GM10266 (cell line): ENCODE results near the gene PKNOX2.

Experiments
- DNase-seq: peaks from one replicate; pipeline ENCODE4 v3.0.0; 2012; ENCODE audit errors: extremely low spot score
- CTCF ChIP-seq: IDR thresholded peaks from 2 replicates; pipeline ENCODE4 v1.5.1; 2012; ENCODE audit warnings: mild to moderate bottlenecking, low read depth; ENCODE audit not compliant: control insufficient read depth, insufficient read depth; ENCODE audit errors: missing control alignments

PKNOX2 gene

DNA sequence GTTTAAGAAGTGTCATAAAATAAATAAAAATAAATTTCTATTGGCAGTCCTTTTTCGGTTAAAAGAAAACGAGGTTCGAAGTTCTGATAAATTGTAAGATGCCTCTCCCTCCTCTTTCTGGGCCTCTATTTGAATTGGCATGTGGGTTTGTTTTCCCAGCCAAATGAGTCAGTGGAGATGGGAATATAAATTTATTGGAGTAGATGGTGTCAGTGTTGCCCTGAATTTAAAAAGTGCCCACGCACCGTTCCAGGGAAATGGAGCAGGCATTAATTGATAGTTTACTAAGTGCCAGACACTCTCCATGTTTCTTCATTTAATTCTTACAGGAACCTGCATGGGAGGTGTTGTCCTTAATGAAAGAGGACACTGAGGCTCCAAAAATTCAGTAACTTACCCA is 212.3 kb downstream of the PKNOX2 start:
- DNase-seq: no peak
- TF ChIP-seq CTCF: no peak

DNA sequence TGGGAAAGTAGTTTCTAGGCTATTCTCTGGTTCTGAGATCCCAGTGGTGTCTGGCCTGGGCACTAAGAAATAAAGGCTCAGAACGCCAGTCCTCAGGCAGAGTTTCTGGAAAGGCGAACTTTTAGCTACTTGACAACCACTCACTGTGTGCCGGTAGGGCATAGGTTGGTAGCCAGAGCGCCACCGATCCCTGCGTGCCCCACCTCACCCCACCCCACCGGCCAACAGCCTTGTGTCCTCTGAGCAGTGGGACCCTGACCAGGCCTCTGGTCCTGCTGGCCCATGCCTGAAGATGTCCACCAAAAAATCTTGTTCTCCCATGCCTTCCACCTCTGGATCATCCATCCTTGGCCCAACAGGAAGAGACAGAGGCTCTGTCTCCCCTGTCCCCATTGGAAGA is 213.5 kb downstream of the PKNOX2 start:
- DNase-seq: no peak
- TF ChIP-seq CTCF: no peak

- no peak for DNase-seq
- no peak for TF ChIP-seq CTCF
Observed at GRCh38 chr11:125378571-125378970, 214.0 kb downstream of the PKNOX2 start.

DNA sequence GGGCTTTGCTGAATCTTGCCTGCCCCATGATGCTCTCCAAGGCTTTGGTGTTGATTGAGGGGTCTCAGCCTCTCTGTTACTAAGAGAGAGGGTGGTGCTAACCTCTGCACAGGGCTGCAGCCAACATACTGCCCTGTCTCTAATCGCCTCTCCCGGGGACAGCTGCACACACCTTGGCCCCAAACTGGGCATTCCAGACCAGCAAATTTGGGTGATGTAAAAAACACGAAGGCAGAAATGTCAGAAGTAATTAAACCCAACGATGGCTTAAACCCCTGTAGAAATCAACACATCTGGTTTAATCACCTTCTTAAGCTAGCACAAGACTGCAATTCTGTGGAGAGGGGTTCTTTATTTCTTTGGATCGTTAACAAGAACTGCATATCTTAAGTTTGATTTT is 215.0 kb downstream of the PKNOX2 start:
- TF ChIP-seq CTCF: no peak
- no peak for DNase-seq

GRCh38 chr11:125379981-125380380 is 215.4 kb downstream of the PKNOX2 start:
- TF ChIP-seq CTCF: no peak
- DNase-seq: no peak

- TF ChIP-seq CTCF: no peak
- DNase-seq: no peak
Observed at GRCh38 chr11:125380756-125381445, 216.3 kb downstream of the PKNOX2 start.

- DNase-seq: no peak
- TF ChIP-seq CTCF: no peak
Observed at GRCh38 chr11:125381499-125382044, 217.0 kb downstream of the PKNOX2 start.
